Keratinocyte (primary cell): ENCODE measurements around the gene HIVEP2.

ENCODE experiments used
- CTCF ChIP-seq, 3 experiments: IDR thresholded peaks in 1 of 3; conservative IDR thresholded peaks in 1 of 3; optimal IDR thresholded peaks in 1 of 3; 2 replicates in 2 of 3; 3 replicates in 1 of 3; pipeline versions ENCODE3 to v1.5.1; 2011; ENCODE audit warnings: low read length in 3 of 3, mild to moderate bottlenecking in 3 of 3, moderate library complexity in 2 of 3, control low read depth in 1 of 3, inconsistent platforms in 1 of 3; ENCODE audit not compliant: insufficient read depth in 2 of 3; ENCODE audit errors: extremely low read depth in 1 of 3
- EZH2 ChIP-seq: IDR thresholded peaks from one replicate; pipeline ENCODE4 v1.6.1; 2012; ENCODE audit warnings: inconsistent platforms, mild to moderate bottlenecking, low read length, moderate library complexity

- TF ChIP-seq CTCF (optimal IDR thresholded peaks at IDR 0.05 in 1 of 3, IDR thresholded peaks at IDR 0.05 in 1 of 3, conservative IDR thresholded peaks at IDR 0.05 in 1 of 3; ENCODE audit: extremely low read depth in 1 of 3, insufficient read depth in 2 of 3, low read length in 3 of 3) = no peak
- no peak for TF ChIP-seq EZH2
Measured at GRCh38 chr6:142912125-142912524, 32.9 kb downstream of the HIVEP2 start.
